ENCODE data around the gene UVRAG. TPM values are rescaled to one million over a fixed set of nuclear protein-coding genes. Genes with fewer than 3 reads are reported as not detected.

The UVRAG gene
- total RNA-seq, 1 experiment from 2014 or later = 18.0 TPM

- DNase-seq (ENCODE audit: low read depth) = no peak
These were observed 288.4 kb downstream of the UVRAG start for GRCh38 chr11:76103460-76103859.

DNA sequence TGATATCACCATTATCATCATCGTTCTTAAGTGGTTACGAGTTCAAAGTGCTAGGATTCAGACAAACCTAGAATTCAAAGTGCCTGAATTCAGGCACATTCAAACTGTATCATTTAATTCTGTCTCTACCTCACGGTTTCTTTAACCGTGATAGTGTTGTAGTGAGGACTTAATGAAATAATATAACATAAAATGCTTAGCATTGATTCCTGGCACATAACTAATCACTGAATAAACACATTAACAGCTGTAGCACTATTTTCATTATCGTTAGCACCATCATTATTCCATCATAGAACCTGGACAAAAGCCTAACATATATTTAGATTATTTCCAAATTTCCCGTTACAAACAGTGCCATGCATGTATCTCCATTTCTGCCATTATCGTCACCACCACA is 289.3 kb downstream of the UVRAG start:
- DNase-seq (ENCODE audit: low read depth) = no peak

GRCh38 chr11:76105637-76106036 is 290.6 kb downstream of the UVRAG start:
- DNase-seq (ENCODE audit: low read depth) = no peak

DNA sequence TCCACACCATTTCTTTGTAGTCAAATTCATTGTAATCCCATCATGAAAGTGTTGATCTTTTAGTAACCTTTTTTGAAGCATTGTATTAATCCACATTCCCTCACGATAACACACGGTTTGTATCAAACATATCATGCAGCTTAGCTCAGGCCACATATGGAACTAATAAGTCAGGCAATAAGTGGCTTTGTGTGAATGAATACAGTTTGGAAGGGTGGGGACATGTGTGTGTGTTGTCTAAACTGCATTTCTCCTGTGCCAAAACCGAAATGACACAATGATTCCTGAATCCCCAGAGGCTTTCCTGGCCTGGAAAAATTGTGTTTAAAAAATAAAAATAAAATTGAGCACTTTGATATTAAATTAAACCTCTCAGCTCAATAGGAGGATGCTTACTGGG is 293.0 kb downstream of the UVRAG start:
- DNase-seq (ENCODE audit: low read depth) = no peak

- no peak for DNase-seq (ENCODE audit: low read depth)
These were observed 299.2 kb downstream of the UVRAG start for GRCh38 chr11:76114238-76114637.

- DNase-seq (ENCODE audit: low read depth) = no peak
These were observed 300.5 kb downstream of the UVRAG start for GRCh38 chr11:76115555-76115954.

- DNase-seq (ENCODE audit: low read depth) = no peak
These were observed 304.0 kb downstream of the UVRAG start for GRCh38 chr11:76119032-76119431.

DNA sequence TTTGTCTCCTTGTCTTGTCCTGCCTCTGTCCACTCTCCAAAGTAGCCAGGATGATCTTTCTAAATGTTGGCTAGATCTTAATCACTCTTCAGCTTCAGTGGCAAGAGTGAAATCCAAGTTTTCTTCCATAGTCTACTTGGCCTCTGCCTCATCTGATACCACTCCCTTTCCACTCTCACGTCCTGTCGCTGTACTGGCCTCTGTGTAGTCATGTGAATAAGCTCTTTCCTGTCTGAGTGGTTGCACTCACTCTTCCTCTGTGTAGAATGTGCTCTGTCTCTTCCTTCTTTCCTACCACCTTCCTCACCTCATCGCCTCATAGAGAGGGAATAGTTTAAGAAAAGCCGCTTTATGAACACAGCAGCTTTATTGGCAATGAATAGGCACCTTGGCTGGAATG is 304.8 kb downstream of the UVRAG start:
- DNase-seq (ENCODE audit: low read depth) = no peak

DNA sequence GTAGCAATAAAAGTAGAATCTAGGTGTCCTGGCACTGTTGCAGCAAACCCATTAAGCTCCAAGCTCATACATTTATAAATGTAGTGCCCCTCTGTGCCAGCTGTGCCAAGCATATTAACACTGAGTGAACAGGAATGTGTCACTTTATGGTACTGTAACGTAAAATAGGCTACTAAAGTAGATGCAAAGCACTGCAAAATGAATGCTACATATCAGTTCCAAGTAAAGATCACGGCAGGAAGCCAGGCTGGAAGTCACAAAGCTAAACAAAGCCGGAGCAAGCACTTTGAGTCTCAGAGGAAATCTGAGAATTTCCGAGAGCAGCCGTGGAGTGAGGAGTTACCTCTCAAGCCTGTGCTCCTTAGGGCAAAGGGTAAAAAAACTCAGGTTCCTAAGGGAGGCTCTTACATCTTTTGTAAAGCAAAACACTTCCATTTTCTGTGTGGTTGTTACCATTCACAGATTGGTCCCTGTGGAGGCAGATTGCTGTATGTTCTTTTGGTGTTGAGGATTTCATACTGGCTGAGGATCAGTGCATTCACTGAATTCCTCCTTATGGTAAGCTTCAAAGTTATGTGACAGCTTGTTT is 305.6 kb downstream of the UVRAG start:
- no peak for DNase-seq (ENCODE audit: low read depth)

DNA sequence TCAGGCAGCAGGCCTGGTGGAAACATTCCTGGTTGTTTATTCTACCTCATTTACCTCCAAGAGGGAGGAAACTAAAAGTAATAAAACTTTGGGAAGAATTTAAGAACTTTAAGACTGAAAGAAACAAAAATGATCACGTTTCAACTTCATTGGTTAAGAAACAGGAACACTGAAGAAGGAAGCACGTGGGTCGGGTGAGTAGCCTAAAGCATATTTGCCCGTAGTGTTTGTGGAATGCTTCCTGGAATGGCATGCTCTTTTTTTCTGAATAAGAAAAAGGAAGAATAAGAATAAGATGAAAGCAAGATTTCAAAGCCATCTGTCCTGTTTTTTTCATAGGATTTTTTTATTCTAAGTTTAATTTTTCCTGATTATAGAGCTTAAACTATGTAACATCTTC is 308.2 kb downstream of the UVRAG start:
- no peak for DNase-seq (ENCODE audit: low read depth)

GRCh38 chr11:76124905-76125770 is 310.1 kb downstream of the UVRAG start:
- no peak for DNase-seq (ENCODE audit: low read depth)

GRCh38 chr11:76129729-76130128 is 314.7 kb downstream of the UVRAG start:
- DNase-seq (ENCODE audit: low read depth) = no peak

- no peak for DNase-seq (ENCODE audit: low read depth)
These were observed 316.1 kb downstream of the UVRAG start for GRCh38 chr11:76131142-76131541.

GRCh38 chr11:76131671-76132631 is 316.9 kb downstream of the UVRAG start:
- DNase-seq (ENCODE audit: low read depth) = peak; percentile 18

DNA sequence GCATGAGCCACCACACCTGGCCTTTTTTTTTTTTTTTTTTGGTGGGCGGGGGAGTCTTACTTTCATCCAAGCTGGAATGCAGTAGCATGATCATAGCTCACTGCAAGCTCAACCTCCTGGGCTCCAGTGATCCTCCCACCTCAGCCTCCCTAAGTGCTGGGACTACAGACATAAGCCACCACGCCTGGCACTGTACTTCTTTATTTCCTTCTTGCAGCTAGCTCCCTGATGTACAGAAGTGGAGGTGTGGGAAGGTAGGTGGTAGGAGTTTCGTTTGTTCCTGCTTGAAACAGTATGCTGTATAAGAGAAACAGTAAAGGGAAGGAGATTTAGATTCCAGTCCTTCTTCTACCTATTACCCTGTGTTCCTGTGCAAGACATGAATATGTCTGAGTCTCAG is 319.2 kb downstream of the UVRAG start:
- no peak for DNase-seq (ENCODE audit: low read depth)

- DNase-seq (ENCODE audit: low read depth) = no peak
These were observed 320.5 kb downstream of the UVRAG start for GRCh38 chr11:76135491-76135890.

GRCh38 chr11:76139314-76139713 is 324.3 kb downstream of the UVRAG start:
- no peak for DNase-seq (ENCODE audit: low read depth)

GRCh38 chr11:76140912-76141574 is 326.0 kb downstream of the UVRAG start:
- no peak for DNase-seq (ENCODE audit: low read depth)

- DNase-seq (ENCODE audit: low read depth) = no peak
These were observed 327.0 kb downstream of the UVRAG start for GRCh38 chr11:76141901-76142588.

DNA sequence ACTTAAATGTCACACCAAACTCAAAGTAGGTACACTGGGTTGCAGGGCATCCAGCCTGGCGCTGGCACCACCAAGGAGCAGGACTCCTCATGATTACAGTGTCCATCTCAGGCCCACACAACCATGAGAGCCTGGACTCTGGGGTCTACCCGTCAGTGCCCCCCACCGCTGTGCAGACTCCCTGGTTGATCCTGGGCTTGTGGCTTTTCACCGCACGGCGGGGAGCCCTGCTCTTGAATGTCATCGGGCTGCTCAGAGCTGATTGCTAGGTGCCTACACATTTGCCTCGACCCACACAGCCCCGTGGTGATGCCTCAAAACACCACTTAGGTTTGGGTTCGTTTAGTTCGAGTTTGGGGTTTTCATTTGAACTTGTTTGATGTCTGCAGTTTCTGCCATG is 328.3 kb downstream of the UVRAG start:
- DNase-seq (ENCODE audit: low read depth) = no peak

DNA sequence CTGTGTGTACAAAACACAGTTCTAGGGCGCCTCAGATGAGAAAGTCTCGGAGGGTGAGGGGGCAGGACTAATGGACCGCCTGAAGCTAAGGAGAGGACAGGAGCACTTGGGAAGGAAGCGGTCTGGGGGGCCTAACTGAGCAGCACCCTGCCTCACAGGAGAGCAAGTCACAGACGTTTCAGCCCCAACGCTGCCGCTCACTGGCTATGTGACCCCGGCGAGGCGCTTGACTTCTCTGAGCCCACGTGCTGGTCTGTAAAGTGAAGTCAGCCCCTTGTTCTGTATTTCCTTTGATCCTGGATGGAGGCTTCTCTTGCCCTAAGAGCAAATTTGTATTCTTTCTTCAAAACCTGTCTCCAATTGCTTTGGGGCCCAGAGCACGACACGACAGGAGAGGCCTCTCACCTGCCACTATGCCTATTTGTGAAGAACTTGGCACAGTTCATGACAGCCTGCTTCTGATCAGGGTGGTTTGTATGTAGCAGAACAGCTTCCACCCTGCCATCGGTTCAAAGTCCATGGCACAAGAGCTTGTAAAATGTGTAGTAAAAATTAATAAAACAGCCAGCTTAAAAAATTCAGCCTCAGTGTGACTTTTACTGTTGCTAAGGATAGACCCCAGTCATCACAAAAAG is 332.2 kb downstream of the UVRAG start:
- no peak for DNase-seq (ENCODE audit: low read depth)

All from M059J (cell line).